Astrocyte of the cerebellum (primary cell): ENCODE data around the gene MSRB3.

Source experiments
- DNase-seq: peaks from one replicate; pipeline ENCODE4 v3.0.0-alpha.2; 2011; ENCODE audit warnings: low read depth
- H3K4me3 ChIP-seq: 2 replicates; pipeline ENCODE4 v1.5.1; 2011; ENCODE audit warnings: mild to moderate bottlenecking, low read depth, low read length, moderate library complexity
- in situ Hi-C: cut with HindIII; loops from 2 replicates; pipeline ENCODE4 v1.10.0; 2017; ENCODE audit warnings: low sequenced_read_pairs
- TF ChIP-seq, protein P1 (sequence below): IDR thresholded peaks from 2 replicates; pipeline ENCODE4 v1.5.1; 2012; ENCODE audit warnings: low read length, low read depth, moderate library complexity, mild to moderate bottlenecking; ENCODE audit errors: missing control alignments

Gene MSRB3

DNA sequence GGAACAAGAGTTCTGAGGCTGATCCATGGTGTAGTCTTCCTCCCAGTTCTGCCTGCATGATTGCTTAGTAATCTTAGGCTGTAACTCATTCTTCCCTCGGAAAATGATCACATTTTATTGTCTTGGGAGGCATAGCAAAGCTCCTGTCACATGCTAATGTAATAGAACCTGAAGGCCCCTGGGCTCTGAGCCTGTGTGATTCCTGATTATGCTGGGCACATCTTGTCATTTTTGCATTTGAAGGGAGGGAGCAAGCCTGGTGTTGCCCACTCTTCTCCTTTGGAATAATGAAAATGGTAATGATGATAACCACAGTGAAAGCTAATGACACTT, 215.4 kb downstream of the MSRB3 start:
- DNase-seq: no peak
- no peak overlapping the region for H3K4me3 ChIP-seq
- in situ Hi-C loops: no loop called here
- TF ChIP-seq, protein P1, sequence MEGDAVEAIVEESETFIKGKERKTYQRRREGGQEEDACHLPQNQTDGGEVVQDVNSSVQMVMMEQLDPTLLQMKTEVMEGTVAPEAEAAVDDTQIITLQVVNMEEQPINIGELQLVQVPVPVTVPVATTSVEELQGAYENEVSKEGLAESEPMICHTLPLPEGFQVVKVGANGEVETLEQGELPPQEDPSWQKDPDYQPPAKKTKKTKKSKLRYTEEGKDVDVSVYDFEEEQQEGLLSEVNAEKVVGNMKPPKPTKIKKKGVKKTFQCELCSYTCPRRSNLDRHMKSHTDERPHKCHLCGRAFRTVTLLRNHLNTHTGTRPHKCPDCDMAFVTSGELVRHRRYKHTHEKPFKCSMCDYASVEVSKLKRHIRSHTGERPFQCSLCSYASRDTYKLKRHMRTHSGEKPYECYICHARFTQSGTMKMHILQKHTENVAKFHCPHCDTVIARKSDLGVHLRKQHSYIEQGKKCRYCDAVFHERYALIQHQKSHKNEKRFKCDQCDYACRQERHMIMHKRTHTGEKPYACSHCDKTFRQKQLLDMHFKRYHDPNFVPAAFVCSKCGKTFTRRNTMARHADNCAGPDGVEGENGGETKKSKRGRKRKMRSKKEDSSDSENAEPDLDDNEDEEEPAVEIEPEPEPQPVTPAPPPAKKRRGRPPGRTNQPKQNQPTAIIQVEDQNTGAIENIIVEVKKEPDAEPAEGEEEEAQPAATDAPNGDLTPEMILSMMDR: no peak

DNA sequence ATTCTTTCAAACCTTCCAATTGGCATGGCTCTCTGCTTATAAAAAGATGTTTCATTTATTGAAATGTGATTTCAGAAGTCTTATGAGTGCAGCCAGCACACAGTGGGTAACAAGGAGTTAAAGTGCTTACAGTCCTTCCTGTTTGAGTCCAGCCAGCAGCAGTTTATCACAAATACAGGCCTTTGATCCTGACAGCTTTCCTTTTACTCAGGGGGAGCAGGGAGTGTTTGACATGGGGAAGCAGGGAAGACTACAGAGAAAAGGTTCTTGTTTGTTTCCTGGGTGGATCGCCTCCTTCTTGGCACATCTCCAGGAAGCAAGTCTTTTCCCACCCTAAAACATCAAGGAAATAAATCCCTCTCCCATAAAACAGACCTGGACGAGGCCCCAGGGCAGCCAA, 216.1 kb downstream of the MSRB3 start:
- DNase-seq: no peak
- H3K4me3 ChIP-seq: no peak overlapping the region
- TF ChIP-seq, protein P1: no peak
- in situ Hi-C loops: no loop called here

DNA sequence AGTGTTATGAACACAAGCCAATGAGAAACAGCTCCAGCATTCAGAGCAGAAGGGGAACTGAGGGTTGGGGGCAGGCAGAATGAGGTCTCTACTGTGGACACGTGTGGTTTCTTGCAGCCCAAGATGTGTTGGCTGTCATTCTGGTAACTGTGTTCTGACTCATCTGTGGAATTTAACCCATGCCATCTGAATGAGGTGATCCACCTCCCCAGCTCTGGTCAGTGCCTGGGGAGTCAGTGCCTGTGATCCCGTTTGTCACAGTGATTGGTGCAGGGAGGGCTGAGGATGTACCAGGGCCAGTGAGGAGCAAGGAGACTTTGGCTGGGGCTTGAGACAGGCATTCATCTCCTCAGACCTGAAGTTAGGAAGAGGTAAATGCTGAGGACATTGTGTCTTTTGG, 216.8 kb downstream of the MSRB3 start:
- peak; percentile 34 for DNase-seq
- in situ Hi-C loops: no loop called here
- TF ChIP-seq, protein P1: no peak
- no peak overlapping the region for H3K4me3 ChIP-seq

DNA sequence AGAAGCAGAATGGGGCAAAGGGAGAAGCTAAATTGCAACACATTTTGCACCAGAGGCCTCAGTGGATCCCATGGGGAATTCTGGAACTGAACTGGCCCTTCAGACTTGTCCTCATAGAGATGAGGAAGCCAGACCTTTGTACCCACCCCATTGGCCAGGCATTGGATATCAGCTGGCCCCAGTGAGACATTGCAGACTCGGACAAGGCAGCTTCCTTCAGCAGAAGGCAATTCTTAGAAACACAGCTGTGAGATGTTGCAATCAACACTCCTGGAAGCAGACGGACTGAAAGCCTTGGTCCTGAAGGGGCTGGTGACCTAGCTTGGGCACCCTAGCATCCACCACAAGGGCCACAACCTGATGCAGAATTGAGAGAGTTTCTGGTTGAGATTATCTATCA, 218.1 kb downstream of the MSRB3 start:
- no peak overlapping the region for H3K4me3 ChIP-seq
- TF ChIP-seq, protein P1: no peak
- in situ Hi-C loops: no loop called here
- DNase-seq: no peak

GRCh38 chr12:65497660-65498059, 219.2 kb downstream of the MSRB3 start:
- TF ChIP-seq, protein P1: no peak
- no peak for DNase-seq
- in situ Hi-C loops: no loop called here
- no peak overlapping the region for H3K4me3 ChIP-seq

- TF ChIP-seq, protein P1: no peak
- in situ Hi-C loops: no loop called here
- H3K4me3 ChIP-seq: no peak overlapping the region
- DNase-seq: no peak
These were observed 220.7 kb downstream of the MSRB3 start for GRCh38 chr12:65499167-65499566.
